ENCODE measurements around the gene MICB.
A peak's percentile ranks its signal among the peaks of the same experiment; 100 is the strongest.

The MICB gene

DNA sequence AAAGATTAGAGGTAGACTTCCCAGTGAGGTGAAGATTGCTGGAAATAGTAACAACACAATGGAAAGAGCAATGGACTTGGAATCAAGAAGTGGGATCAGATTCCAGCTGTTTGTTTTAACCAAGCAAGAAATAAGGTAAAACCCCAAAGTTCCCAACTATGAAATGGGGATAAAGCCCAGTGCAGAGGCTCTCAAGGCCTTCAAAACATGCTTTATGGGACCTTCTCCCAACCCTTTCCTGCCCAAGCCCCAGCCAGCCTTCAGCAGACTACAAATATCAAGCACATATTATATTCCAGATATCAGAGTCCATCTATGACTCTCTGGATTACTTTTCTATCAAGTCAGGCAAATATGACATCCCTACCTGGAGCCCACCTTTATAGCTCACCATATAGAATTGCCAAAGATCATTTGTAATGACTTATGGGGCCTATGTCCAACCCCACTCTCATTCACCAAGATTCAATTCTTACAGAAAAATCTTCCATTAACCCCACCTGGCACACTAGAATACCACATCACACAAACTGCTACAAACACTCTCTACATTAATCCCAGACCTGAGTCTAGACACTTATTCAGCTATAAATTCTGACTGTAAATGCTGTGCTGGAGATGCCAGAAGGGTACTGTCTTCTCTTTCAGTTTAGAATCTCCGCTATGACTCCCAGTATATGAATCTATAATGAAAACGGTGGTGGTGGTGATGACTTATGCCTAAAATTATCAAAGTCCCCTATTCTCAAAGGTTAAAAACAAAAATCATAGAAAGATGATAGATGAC is 37.8 kb downstream of the MICB start:
- Histone ChIP-seq H3K4me3 (ENCODE audit: low read depth in 1 of 2, low read length in 1 of 2) (no peak overlapping the region), H3K9me3 (no peaks in the 10 kb centered on the region), H3K27me3 (no peaks in the 10 kb centered on the region), H3K36me3 (peaks cover 96% of the 10 kb centered on the region), H3K4me1 (ENCODE audit: control insufficient read depth in 1 of 2, insufficient read depth in 1 of 2, low read depth in 1 of 2, low read length in 1 of 2) (peaks cover 20 to 23% of the 10 kb centered on the region in 2 experiments), H3K27ac (no peak overlapping the region)
- TF ChIP-seq, protein P1, sequence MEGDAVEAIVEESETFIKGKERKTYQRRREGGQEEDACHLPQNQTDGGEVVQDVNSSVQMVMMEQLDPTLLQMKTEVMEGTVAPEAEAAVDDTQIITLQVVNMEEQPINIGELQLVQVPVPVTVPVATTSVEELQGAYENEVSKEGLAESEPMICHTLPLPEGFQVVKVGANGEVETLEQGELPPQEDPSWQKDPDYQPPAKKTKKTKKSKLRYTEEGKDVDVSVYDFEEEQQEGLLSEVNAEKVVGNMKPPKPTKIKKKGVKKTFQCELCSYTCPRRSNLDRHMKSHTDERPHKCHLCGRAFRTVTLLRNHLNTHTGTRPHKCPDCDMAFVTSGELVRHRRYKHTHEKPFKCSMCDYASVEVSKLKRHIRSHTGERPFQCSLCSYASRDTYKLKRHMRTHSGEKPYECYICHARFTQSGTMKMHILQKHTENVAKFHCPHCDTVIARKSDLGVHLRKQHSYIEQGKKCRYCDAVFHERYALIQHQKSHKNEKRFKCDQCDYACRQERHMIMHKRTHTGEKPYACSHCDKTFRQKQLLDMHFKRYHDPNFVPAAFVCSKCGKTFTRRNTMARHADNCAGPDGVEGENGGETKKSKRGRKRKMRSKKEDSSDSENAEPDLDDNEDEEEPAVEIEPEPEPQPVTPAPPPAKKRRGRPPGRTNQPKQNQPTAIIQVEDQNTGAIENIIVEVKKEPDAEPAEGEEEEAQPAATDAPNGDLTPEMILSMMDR (IDR thresholded peaks at IDR 0.05) = no peak

DNA sequence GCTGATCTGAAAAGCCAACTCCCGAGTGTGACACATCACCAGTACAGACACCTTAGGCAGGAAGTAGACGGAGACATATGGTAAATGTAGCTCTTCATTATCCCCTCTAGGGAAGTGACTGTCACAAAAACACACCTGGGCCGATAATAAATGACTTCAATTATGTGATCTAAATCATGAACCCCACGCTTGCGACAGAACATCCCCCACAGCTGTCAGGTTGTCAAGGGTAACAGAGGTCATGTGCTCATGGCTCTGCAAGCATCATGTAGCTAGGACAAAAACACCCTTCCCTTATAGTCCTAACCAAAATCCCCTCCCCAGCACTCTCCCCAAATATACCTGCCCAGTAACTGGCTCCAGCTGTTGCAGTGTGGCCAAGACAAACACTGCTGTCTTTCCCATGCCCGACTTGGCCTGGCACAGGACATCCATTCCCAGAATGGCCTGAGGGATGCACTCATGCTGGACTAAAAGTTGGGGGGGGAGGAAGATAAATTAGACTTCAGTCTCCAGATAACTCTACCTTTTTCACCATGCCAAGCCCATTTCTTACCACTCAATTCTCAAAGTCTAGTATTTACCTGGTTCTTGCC is 41.0 kb downstream of the MICB start:
- Histone ChIP-seq H3K36me3 (peaks cover 64% of the 10 kb centered on the region), H3K27ac (peak overlapping the region; percentile 1), H3K4me3 (ENCODE audit: low read depth in 1 of 2, low read length in 1 of 2) (no peak overlapping the region)

DNA sequence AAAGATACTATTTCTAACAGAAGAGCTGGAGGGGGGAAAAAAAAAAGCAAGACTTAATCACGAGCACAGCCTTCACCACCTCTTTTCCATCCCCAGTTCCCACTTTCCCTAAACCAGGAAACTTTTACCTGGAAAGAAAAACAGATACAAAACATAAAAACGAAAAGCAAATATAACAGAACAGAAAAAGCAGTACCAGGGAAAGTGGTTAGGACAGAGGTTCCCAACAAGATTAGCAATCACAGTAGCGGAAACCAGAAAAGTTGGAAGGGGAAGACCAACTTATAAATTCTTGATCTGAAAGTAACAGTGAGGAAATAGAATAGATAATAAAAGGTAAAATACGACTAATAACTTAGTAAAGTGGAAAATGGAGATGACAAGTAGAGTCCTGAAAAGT is 42.7 kb downstream of the MICB start:
- Histone ChIP-seq H3K27me3 (no peaks in the 10 kb centered on the region), H3K4me3 (ENCODE audit: low read depth in 1 of 2, low read length in 1 of 2) (peak overlapping the region; percentile 90 to 93), H3K36me3 (peaks cover 47% of the 10 kb centered on the region), H3K9me3 (no peaks in the 10 kb centered on the region), H3K4me1 (ENCODE audit: control insufficient read depth in 1 of 2, insufficient read depth in 1 of 2, low read depth in 1 of 2, low read length in 1 of 2) (peaks cover 32 to 42% of the 10 kb centered on the region in 2 experiments), H3K27ac (peak overlapping the region; percentile 97)
- TF ChIP-seq, protein P1 (IDR thresholded peaks at IDR 0.05) = no peak

More for the DNA sequence above, 41.0 kb downstream of the MICB start:
- TF ChIP-seq, protein P1 (IDR thresholded peaks at IDR 0.05) = no peak
- H3K4me1 ChIP-seq (ENCODE audit: control insufficient read depth in 1 of 2, insufficient read depth in 1 of 2, low read depth in 1 of 2, low read length in 1 of 2) = peaks cover 32 to 42% of the 10 kb centered on the region in 2 experiments
- H3K9me3 ChIP-seq = no peaks in the 10 kb centered on the region
- H3K27me3 ChIP-seq = no peaks in the 10 kb centered on the region

DNA sequence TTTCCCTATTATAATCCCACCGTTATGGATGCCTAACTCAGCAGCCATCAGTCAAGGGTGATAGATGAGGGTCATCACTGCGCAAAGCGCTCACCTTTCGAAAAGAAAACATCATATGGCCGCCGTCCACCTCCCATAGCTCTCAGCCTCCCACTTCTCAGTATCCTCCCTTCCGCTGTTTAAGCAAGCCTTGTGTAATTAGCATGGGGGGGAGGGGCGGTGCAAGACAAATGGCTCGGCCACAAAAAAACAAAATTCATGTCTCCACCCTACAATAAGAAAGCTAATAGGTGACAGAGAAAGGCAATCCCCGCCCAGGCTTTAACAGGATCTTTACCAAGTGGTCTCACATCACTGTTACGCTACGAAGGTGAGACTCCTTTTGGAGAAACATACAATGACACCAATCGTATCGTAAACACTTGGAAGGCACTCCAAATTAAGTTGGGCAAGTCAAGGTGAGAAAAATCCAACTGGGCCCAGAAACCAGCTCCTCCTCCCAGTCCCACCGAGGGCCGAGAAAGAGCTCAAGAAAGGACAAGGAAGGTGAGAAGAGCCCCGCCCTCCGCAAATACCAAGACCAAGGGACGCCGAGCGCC is 43.2 kb downstream of the MICB start:
- Histone ChIP-seq H3K4me1 (ENCODE audit: control insufficient read depth in 1 of 2, insufficient read depth in 1 of 2, low read depth in 1 of 2, low read length in 1 of 2) (peaks cover 32 to 44% of the 10 kb centered on the region in 2 experiments), H3K4me3 (ENCODE audit: low read depth in 1 of 2, low read length in 1 of 2) (peak overlapping the region; percentile 90 to 93), H3K27me3 (no peaks in the 10 kb centered on the region), H3K27ac (peak overlapping the region; percentile 97), H3K9me3 (no peaks in the 10 kb centered on the region), H3K36me3 (peaks cover 41% of the 10 kb centered on the region)
- TF ChIP-seq, protein P1 (IDR thresholded peaks at IDR 0.05) = no peak

DNA sequence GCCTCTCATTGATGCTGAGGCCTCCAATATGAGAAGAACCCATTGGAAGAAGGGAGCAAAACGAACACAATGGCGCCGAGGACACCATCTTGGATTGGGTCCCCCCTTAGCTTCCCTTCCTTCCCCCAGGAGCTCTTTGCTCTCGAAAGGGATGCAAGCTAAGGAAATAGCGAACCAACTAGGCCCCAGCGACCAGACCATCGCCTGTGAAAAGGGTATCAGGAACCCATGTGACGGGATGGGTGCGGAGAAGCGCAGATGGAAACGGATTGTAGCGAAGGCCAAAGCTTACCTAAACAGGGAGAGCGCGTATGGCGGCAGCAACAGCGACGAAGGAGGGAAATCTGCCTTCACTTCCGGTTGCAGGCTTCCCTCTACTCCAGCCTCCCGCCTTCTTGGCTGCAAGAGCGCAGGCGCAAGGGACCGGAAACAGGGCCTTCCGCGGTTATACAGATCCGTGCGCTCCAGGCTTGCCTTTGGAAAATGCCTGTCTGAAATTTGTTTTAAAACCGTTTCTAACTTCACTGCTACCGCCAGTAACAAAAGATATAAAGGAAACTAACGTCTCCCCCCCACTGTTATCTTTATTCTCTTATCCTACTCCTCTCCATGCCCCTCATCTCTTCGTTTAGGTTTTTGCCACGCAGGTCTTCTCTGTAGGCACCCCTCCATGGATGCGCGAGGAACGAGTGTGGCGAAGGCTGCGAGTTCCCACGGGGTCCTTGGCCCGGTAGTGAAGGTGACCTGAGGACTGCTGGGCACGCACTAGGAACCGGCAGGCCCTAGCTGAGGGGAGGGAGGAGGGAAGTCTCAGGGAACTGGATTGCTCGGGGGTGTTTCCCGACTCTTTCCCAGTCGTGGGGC is 43.9 kb downstream of the MICB start, which contains the start of gene DDX39B:
DDX39B (minus strand) TSS at position 346 of the 864 bp plus-strand sequence. CDS start 1,471 bp downstream, outside the sequence.
- H3K27me3 ChIP-seq = no peaks in the 10 kb centered on the region
- peaks cover 34% of the 10 kb centered on the region for H3K36me3 ChIP-seq
- peaks cover 39 to 51% of the 10 kb centered on the region in 2 experiments for H3K4me1 ChIP-seq (ENCODE audit: control insufficient read depth in 1 of 2, insufficient read depth in 1 of 2, low read depth in 1 of 2, low read length in 1 of 2)
- TF ChIP-seq, protein P1 (IDR thresholded peaks at IDR 0.05) = peak; percentile 42
- peak within 1 kb of the TSS; percentile 90 to 93 for H3K4me3 ChIP-seq (ENCODE audit: low read depth in 1 of 2, low read length in 1 of 2)
- H3K27ac ChIP-seq = peak within 1 kb of the TSS; percentile 97
- no peaks in the 10 kb centered on the region for H3K9me3 ChIP-seq
